ENCODE results near the gene COMMD1.
"Not testable (repeated sequence)": the region's sequence is repeated elsewhere in the genome, so short reads cannot be mapped to it uniquely, and the experiment has no call there.

Gene COMMD1

DNA sequence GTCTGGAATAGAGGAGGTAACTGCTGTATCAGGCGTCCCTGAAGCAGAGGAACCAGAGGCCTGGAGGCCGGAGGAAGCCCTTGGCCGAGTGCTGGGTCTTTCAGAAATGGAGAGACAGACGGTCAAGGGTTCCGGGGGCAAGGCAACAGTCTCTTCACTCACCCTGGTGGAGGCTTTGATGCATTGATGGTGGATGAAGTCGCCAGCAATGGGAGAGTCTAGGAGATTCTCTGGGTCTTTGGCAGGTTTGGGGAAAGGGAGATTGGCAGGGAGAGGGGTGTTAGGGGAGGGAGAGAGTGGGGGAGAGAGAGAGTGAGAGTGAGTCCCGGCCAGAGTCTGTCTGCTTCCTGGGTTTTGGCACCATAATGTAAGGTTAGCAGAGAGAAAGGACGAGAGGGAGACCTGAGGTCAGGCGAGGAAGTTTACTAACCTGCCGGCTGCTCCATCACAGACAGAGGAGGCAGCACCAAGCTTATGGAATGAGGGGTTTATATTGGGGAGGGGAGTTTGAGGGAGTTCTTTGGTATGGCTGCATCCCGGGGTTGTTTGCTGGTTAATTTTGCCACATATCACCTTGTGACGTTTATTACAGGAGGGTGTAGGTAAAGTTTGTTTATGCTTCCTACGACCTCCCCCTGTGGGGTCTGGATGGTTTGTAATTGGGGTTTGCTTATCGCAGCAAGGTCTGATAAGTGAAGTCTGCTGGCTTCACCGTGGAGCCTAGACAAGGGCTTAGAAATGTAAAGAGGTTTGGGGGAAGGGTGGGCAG is 19.6 kb downstream of the COMMD1 start:
- DNase-seq (ENCODE audit: low spot score), result no peak

DNA sequence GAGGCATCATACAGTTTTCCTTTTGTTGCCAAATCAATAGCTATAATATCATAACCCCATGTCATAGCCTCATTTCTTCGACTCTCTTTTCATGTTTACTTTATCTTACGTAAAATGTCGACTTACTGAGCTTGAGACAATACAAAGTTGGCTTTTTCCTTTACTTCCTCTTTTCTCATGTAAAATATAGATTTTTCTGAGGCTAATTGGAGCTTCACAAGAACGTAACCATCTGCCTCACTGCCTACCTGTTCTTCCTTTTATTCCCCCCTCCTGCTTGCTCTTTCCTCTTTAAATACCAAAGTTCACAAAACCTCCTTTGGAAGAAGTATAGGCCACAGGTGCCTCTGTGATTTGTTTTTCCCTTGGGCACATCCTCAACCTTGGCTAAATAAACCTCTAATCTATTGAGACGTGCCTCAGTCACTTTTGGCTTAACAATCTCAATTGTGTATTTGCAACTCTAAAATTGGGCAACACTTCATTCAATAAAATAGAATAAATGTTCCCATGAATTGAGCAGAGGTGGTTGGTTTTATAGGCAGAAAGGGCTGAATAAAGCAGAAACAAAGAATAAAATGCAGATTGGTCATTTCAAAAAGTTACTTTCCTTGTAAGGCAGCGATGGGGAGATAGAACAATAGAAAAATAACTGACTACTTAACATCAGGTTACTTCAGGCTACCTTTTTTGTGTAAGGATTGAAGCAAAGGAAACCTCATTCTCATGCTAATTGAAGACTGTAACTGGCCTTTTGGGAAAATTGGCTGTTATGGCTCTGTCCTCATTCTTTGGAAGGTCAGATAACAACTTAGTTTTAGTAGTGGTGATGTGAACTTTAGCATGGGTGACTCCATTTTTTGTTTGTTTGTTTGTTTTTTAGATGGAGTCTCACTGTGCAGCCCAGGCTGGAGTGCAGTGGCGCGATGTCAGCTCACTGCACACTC is 21.3 kb downstream of the COMMD1 start:
- no peak for DNase-seq (ENCODE audit: low spot score)

DNA sequence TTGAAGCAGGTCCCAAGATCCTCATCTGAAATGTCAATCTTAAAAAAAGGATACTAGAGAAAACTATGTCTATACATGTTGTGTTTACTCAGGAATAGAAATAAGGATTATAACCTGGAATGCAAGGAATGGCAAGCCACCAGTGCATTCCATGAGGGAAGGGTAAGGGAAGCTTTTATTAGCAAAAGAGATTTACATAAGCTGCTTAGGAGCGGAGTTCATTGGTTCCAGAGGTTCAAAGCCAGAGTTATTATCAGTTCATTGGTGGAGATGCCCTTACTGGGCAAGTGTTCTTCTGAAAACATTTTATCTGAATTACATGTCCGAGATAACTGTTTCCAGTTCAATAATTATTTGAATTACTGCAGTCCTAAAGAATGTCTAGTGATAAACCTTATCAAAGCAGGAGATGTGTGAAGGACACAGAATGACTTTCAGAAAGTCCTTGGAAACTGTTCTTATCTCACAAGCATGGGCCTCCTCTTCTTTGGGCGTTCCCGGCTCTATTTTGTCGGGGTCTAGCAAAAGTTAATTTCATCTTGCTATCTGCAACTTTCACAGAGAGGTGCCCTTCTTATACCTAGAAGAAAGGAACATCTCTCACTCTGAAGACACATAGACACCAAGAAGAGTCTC is 23.5 kb downstream of the COMMD1 start:
- no peak for DNase-seq (ENCODE audit: low spot score)

DNA sequence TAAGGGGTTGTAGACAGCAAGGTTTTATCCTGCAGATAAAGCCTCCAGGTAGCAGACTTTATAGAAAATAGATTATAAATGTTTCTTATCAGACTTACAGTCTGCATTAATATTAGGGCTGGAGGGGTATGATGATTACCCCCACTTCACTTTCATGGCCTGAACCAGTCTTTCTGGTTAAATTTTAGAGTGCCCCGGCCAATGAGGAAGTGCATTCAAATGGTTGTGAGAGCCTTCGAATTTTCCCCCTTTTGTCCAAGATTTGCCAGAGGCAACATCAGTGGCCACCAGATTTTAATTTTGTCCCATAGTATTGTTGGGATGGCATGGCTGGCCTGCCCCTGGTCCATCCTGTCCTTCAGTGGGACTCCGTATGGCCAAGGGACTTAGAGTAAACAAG is 31.6 kb downstream of the COMMD1 start:
- DNase-seq (ENCODE audit: low spot score), result no peak

DNA sequence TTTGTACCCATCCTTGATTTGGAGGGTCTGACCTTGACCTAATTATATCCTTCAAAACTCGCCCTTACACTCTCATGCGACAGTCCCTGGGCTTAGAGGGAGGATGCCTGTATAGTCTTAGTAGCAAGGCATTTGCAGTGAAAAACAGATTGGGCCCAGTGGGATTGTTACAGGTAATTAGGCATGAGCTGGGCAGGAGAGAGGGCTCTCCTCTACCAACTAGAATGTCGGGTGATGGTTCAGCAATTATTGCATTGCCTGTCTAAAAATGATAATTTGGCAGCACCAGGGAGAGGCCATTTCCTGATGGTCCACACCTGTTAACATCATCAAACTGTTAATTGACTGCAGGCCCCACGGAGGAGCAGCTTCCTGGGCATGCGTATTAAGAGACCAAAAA is 32.4 kb downstream of the COMMD1 start:
- no peak for DNase-seq (ENCODE audit: low spot score)

DNA sequence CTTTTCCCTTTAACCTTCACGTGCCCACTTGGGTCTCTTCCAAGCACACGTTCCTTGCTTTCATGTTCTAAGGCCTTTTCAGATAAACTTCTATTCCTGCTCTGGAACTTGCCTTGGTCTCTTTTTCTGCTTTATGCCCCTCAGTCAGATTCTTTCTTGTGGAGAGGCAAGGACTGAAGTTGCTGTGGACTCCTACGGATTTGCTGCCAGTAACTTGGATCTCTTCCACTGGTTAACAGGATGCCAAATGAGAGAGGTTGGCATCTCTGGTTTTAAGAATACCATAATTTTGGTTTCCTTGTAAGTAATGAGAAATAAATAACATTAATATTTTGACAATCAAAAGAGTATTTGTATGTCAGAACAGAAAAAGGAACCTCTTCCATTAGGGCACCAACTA is 33.0 kb downstream of the COMMD1 start:
- no peak for DNase-seq (ENCODE audit: low spot score)

DNA sequence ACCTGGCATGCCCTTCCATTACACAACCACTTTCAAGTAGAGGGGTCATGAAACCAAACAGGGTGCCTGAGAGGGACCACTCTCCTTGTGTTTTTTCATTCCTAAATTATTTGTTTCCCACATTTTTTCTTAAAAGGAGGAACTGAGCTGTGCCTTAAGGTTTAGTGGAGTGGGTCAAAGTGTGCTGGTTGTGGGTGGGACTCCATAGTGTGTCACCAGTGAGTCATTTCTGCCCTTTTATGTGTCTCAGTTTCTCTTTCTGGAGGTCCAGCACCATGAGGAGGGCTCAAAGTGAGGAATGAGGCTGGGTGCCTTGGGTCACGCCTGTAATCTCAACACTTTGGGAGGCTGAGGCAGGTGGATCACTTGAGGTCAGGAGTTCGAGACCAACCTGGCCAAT is 37.8 kb downstream of the COMMD1 start:
- DNase-seq (ENCODE audit: low spot score), result no peak

DNA sequence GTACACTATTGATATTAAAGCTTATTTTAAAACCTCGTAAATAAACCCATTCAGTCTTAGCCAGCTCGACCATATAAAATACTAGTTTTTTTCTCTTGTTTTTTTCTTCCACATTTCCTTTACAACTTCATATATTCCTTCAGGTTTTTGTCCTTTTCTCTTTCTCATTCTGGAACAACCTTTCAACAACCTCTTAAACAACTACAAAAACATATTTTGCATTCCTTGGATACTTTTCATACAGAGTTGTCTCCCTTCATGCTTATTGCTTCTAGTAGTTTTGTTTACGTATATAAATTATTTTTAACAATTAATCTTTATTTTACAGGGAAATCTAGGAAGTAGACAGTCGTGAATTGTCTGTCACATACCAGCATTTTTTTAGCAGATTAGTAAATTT is 41.2 kb downstream of the COMMD1 start:
- no peak for DNase-seq (ENCODE audit: low spot score)

DNA sequence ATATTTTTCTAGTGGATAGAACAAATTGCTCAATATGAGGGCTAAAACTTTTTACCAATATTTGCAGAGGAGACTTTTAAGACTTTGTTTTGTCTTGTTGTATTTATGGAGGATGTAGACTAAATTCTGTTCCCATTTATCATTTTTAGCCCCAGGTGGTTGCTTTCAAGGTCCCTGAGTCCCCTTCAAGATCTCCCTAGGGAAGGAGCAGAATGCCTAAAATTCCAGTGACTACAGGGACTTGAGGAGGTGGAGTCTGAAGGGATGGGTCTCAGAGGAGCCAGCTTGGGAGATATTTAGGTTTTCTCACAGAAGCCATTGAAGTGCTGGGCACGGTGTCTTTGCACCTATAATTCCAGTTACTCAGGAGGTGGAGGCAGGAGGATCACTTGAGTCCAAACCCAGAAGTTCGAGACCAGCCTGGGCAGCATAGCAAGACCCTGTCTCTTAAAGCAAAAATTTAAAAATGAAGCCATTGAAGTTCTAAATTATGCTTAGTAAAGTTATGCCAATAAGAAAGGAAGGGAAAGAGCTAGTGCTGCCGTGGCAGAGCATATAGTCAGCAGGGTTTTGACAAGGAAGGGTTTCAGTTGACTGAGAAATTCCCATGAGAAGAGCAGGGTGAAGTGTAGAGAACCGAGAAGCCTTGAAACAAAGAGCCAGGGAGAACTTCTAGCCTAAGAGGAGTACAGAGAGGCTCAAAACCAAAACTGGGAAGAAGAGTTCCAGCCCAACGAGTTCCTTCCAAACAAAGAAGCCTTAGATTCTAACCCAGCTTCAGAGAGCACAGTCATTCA is 43.4 kb downstream of the COMMD1 start:
- DNase-seq (ENCODE audit: low spot score), result no peak

DNA sequence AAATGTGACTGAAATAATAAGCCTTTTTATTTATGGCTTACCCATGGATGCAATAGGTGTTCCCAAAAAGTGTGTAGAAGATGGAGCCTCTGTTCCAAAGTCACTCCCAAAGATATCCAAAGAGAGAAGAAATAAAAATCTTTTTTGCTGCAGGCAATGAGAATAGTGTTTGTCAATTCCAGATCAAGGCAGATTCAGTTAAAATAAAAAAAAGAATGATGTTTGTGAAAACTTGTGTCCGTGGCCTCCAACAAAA is 43.9 kb downstream of the COMMD1 start:
- DNase-seq (ENCODE audit: low spot score), result no peak

DNA sequence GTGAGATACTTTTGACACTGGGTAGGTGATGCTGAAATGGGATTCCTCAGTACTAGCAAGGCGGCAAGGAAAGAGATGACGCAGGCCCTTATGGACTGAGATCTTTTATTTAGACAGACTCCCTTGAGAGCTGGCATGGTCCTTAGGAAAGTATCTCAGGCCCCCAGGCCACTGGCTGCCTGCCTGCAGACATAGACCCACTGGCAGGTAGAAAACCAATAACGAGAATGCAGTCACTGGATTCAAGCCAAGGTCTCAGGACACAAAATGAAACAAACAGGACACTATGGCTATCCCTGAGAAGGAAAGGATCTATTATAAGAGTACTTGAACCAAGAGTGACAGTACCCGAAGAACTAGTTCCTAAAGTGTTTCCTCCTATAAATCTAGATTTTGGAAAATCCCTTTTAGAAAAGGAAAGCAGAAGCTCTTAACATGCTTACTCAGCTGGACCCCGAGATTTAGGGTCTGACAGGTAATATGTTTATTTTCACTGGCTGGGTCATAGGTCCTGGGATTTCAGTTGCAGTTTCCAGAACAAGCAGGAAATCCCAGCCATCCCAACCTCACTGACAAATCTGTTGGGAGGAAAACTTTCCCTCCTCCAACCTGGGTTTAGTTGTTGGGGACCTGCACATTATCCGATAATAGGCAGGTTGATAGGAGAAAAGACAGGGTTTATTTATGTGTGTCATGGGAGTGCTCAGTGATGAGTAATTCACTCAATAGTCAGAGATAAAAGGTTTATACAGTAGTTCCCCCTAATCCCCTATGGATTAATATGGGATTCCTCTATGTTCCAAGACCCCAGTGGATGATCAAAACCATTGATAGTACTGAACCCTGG is 44.5 kb downstream of the COMMD1 start:
- no peak for DNase-seq (ENCODE audit: low spot score)

DNA sequence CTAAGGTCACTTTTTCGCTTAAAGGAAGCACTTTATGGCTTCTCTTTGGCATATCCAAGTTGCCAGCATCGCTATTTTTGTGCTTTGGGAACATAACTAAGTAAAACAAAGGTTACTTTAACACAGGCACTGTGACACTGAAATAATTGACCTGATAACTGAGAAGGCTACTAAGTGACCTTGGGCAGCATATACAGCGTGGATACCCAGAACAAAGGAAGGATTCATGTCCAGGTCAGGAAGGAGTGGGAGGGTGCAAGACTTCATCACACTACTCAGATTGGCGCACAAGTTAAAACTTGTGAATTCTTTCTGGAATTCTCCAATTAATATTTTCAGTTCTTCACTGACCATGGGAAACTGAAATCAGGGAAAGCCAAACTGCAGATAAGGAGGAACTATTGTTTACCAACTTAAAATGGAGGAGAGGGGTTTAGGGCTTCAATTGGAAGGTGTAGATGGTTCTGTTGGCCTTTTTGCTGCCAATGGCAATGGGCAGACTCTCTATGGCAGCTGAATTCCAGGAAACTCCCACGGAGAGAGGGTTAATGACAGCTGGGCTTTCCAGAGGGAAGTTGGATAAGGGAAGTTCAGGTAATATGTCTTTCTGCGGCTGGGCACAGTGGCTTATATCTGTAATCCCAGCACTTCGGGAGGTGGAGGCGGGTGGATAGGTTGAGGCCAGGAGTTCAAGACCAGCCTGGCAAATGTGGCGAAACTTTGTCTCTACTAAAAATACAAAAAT is 45.3 kb downstream of the COMMD1 start:
- DNase-seq (ENCODE audit: low spot score), result no peak

DNA sequence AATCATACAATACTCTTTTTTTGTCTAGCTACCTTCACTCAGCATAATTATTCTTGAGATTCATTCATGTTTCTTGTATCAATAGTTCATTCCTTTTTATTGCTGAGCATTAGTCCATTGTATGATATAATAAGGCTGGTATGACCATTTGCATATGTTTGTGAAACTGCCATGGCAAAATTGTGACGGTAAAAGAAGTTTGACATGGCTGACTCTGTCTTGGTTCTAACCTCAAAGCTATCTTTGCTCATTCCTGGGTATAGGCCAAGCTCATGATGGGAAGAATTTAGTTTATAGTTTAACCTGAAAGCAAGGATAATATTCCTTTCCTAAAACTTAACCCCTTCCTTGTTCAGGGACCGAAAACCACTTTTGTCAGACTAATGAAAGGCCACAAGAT is 46.4 kb downstream of the COMMD1 start:
- DNase-seq (ENCODE audit: low spot score), result no peak

DNA sequence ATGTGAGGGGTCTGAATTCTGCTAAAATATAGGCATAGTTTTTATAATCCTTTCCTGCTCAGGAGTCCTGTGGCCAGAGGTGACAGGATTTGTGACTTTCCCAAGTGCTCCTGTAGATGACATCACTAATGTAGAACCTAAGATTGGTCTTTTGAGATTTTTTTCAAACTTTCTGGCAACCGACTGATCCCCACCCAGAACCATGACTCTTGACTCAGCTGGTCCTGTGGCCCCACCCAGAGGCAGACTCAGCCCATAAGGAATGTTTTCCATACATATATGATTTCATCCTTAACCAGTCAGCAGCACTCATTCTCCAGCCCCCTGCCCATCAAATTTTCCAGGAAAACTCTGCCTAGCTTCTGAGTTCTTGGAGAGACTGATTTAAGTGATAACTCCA is 46.8 kb downstream of the COMMD1 start:
- DNase-seq (ENCODE audit: low spot score), result no peak

DNA sequence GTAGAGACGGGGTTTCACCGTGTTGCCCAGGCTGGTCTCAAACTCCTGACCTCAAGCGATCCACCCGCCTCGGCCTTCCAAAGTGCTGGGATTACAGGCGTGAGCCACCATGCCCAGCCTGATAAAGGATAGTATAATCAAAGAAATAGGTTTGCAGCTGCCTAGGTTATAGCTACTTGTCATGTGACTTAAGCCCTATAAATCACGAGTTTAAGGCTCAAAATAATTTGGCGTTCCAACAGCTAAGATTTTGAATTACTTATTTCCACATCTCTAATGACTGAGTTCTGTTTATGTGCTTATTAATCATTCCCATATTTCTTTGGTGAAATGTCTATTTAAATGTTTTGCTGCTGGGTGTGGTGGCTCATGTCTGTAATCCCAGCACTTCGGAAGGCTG is 49.4 kb downstream of the COMMD1 start:
- not testable (repeated sequence) for DNase-seq (ENCODE audit: low spot score)

DNA sequence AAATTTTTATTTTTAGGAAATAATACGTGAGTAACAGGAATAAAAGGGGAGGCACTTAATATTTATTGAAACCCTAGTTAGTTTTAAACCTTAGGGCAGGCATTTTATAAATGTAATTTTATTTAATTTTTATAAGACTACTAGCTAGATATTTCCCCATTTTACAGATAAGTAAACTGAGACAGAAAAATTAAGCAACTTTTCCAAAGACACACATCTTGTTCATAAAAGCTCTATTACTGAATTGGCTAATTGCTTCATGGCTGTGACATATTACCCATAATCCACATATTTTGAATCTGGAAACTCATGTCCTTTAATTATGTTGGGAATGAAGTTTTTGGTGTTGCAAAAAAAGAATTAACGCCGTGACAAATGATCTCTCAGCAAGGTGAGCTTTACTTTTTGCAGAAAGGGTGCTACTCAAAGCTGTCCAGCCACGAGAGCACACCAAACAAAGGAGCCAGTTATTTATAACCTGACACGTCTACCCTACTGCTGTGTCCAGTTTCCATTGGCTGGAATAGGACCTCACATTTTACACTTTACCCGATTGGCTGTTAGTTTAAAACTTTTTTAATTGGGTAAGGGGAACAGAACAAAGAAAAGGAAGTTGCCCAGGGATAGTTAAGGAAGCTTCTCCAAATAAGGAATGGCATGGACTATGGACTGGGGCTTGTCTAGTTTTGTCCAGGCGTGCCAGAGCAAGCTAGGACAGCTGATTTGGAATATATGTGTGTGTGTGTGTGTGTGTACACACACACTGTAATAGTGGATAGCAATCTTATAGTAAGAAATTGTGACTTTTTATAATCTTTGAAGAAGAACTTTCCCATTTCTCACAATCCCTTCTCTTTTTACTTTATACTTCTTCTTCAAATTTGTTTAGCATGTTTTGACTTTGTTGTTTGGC is 54.2 kb downstream of the COMMD1 start:
- DNase-seq (ENCODE audit: low spot score), result no peak

DNA sequence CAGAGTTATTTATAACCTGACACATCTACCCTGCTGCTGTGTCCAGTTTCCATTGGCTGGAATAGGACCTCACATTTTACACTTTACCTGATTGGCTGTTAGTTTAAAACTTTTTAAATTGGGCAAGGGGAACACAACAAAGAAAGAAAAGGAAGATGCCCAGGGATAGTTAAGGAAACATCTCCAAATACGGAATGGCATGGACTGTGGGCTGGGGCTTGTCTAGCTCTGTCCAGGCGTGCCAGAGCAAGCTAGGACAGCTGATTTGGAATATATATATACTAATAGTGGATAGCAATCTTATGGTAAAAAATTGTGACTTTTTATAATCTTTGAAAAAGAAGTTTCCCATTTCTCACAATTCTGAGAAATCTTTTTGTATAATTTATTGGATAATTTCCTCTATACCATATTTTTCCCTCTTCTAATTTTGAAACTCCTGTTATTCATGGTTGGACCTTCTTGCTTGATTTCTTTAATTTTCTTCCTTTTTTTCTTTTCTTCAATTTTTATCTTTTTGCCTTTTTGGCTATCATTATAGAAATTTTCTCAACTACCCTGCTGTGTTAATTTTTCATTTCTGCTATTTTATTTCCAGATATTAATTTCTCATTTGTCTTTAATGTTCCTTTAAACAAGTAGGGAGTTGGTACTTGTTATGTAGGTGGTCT is 55.9 kb downstream of the COMMD1 start:
- DNase-seq (ENCODE audit: low spot score), result no peak

DNA sequence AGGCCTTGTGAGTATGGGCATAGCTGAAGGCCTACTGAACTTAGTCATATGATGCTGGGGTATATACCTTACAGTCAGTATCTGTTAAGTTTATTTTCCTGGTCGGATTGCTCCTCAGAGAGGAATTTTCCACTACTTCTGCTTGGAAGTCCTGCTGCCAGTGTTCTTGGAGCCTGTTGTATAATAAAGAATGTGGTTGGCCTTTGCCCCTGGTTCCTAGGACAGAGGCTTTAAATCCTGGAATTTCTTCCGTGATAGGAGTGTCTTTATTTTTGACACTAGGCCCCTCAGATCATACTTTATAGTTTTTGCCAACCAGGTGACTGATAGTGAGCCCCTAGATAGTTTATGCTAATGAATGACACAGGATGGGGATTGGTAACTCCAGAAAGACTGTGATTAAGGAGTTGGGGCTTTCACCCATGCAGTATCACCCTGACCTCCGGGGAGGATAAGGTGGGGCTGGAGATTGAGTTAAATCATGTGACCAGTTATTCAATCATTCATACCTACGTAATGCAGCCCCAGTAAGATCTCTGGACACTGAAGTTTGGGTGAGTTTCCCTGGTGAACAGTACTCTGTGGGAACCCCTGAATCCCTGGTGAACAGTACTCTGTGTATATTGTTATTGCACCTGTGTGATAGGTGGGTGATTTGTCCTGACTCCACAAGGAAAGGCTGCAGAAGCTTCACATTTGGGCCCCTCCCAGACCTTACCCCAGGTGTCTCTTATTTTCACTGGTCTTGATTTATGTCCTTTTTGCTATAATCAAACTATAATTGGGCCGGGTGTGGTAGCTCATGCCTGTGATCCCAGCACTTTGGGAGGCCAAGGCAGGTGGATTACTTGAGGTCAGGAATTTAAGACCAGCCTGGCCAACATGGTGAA is 56.9 kb downstream of the COMMD1 start:
- no peak for DNase-seq (ENCODE audit: low spot score)
